ENCODE data around the gene SLC5A6.

The SLC5A6 gene

DNA sequence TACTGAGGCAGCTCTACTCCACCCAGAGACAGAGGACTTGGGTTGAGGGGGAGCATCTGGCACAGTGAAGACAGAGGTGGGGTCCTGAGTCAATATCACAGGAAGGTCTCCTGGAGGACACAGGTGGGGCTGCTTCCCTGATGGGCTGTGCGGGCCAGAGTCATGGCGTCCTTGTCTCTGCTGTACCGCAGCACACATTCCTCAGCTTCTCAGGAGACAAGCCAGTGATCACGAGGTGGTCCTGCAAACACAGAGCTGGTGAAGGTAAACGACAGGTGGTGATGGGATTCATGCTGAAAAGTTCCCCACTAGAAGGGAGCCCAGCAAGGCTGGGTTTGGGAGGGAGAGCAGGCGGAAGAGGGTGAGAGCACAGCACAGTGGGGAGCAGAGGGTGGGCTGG, 53.6 kb downstream of the SLC5A6 start:
- no peak overlapping the region for H3K9ac ChIP-seq (ENCODE audit: insufficient read length, low read depth)
- TF ChIP-seq YY1 (IDR thresholded peaks at IDR 0.05; ENCODE audit: insufficient read depth, insufficient read length) (no peak), SUZ12 (IDR thresholded peaks at IDR 0.05; ENCODE audit: extremely low read depth, insufficient read depth, insufficient read length) (no peak), ZNF274 (IDR thresholded peaks at IDR 0.05; ENCODE audit: low read depth, low read length) (no peak)
- H3K4me3 ChIP-seq (ENCODE audit: insufficient read length, low read depth) = no peak overlapping the region
- no peak for DNase-seq (ENCODE audit: low read depth, low spot score)
- peaks cover 3% of the 10 kb centered on the region for H3K4me1 ChIP-seq (ENCODE audit: insufficient read depth, insufficient read length)
- no peaks in the 10 kb centered on the region for H3K9me3 ChIP-seq (ENCODE audit: insufficient read depth, low read length)
- H3K36me3 ChIP-seq (ENCODE audit: insufficient read depth, insufficient read length, low read length) = no peaks in the 10 kb centered on the region
- no peaks in the 10 kb centered on the region for H3K27me3 ChIP-seq (ENCODE audit: insufficient read depth, insufficient read length)

DNA sequence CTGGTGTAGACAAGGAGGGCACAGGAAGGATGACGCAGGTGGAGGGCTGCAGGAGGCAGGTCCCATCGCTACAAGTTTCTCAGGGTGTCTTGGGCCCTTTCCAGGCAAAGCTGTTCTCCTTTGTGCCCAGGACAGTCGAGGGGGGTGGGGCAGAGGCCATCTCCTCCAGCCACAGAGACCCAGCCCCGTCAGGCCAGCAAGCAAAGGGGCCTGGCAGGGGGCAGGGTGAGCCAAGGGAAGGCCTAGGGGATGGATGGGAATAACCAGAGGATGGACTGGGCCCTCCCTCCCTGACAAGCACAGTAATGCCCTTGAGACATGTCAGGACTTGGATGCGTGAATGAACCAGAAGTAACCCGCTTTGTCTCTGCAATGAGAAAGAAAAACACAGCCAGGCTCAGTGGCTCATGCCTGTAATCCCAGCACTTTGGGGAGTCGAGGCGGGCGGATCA, 57.0 kb downstream of the SLC5A6 start:
- Histone ChIP-seq H3K9me3 (ENCODE audit: insufficient read depth, low read length) (no peaks in the 10 kb centered on the region), H3K4me1 (ENCODE audit: insufficient read depth, insufficient read length) (peaks cover 5% of the 10 kb centered on the region), H3K4me3 (ENCODE audit: insufficient read length, low read depth) (no peak overlapping the region), H3K9ac (ENCODE audit: insufficient read length, low read depth) (no peak overlapping the region), H3K36me3 (ENCODE audit: insufficient read depth, insufficient read length, low read length) (no peaks in the 10 kb centered on the region), H3K27me3 (ENCODE audit: insufficient read depth, insufficient read length) (no peaks in the 10 kb centered on the region)
- TF ChIP-seq YY1 (IDR thresholded peaks at IDR 0.05; ENCODE audit: insufficient read depth, insufficient read length) = no peak
- TF ChIP-seq ZNF274 (IDR thresholded peaks at IDR 0.05; ENCODE audit: low read depth, low read length) = no peak
- TF ChIP-seq SUZ12 (IDR thresholded peaks at IDR 0.05; ENCODE audit: extremely low read depth, insufficient read depth, insufficient read length) = no peak
- no peak for DNase-seq (ENCODE audit: low read depth, low spot score)

DNA sequence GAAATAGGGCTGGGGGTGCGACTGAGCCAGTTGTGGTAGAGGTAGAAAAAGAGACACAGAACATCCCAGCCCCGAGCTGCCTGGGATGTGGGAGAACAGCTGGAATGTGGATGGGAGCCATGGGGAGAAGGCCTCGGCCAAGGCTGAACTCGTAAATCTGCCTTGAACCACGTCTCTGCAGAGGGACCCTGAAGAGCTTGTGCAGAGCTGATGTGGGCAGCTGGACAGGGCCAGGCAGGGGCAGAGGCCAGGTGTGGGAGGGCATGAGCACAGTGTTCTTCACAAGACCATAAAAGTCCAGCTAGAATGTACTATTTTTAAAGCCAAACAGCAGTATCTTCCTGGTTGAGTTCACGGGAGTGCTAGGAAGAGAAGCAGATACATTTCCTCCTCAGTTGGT, 57.6 kb downstream of the SLC5A6 start:
- H3K4me3 ChIP-seq (ENCODE audit: insufficient read length, low read depth) = no peak overlapping the region
- no peak for TF ChIP-seq SUZ12 (IDR thresholded peaks at IDR 0.05; ENCODE audit: extremely low read depth, insufficient read depth, insufficient read length)
- no peak for TF ChIP-seq ZNF274 (IDR thresholded peaks at IDR 0.05; ENCODE audit: low read depth, low read length)
- TF ChIP-seq YY1 (IDR thresholded peaks at IDR 0.05; ENCODE audit: insufficient read depth, insufficient read length) = no peak
- no peak overlapping the region for H3K9ac ChIP-seq (ENCODE audit: insufficient read length, low read depth)
- peaks cover 7% of the 10 kb centered on the region for H3K4me1 ChIP-seq (ENCODE audit: insufficient read depth, insufficient read length)
- DNase-seq (ENCODE audit: low read depth, low spot score) = no peak
- no peaks in the 10 kb centered on the region for H3K9me3 ChIP-seq (ENCODE audit: insufficient read depth, low read length)
- no peaks in the 10 kb centered on the region for H3K36me3 ChIP-seq (ENCODE audit: insufficient read depth, insufficient read length, low read length)
- no peaks in the 10 kb centered on the region for H3K27me3 ChIP-seq (ENCODE audit: insufficient read depth, insufficient read length)

DNA sequence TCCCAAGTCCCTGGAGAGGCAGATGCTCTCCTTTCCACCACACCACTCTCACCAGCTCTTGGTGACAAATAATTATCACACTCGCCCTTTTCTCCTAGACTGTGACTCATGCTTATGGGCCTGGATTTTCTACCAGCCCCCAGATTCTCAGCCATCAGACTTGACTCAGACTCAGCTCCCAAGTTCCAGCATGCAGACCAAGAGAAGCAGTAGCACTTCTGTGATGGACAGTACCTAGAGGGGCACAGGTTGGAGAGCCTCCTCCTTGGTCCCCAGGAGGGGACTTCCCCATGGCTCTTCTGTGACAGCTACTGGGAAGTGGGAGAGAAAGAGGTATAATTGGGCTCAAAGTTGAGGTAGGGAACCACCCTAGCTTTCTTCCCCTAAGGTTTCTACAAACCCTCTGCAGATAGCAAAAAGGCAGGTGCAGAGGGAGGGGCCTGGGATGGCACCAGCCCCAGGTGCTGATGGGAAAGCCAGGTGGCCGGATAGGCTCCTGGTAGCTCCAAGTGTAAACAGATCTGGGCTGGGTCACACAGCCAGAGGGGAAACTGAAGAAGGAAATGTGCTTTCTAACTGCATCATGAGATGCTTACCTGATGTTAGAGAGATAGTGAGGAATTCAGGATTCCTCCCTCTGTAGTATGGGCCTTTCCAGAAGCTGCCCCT, 59.1 kb downstream of the SLC5A6 start:
- Histone ChIP-seq H3K9me3 (ENCODE audit: insufficient read depth, low read length) (no peaks in the 10 kb centered on the region), H3K36me3 (ENCODE audit: insufficient read depth, insufficient read length, low read length) (no peaks in the 10 kb centered on the region), H3K4me3 (ENCODE audit: insufficient read length, low read depth) (no peak overlapping the region), H3K27me3 (ENCODE audit: insufficient read depth, insufficient read length) (no peaks in the 10 kb centered on the region), H3K9ac (ENCODE audit: insufficient read length, low read depth) (no peak overlapping the region), H3K4me1 (ENCODE audit: insufficient read depth, insufficient read length) (peaks cover 4% of the 10 kb centered on the region)
- TF ChIP-seq YY1 (IDR thresholded peaks at IDR 0.05; ENCODE audit: insufficient read depth, insufficient read length) (no peak), ZNF274 (IDR thresholded peaks at IDR 0.05; ENCODE audit: low read depth, low read length) (no peak), SUZ12 (IDR thresholded peaks at IDR 0.05; ENCODE audit: extremely low read depth, insufficient read depth, insufficient read length) (no peak)
- DNase-seq (ENCODE audit: low read depth, low spot score) = no peak

DNA sequence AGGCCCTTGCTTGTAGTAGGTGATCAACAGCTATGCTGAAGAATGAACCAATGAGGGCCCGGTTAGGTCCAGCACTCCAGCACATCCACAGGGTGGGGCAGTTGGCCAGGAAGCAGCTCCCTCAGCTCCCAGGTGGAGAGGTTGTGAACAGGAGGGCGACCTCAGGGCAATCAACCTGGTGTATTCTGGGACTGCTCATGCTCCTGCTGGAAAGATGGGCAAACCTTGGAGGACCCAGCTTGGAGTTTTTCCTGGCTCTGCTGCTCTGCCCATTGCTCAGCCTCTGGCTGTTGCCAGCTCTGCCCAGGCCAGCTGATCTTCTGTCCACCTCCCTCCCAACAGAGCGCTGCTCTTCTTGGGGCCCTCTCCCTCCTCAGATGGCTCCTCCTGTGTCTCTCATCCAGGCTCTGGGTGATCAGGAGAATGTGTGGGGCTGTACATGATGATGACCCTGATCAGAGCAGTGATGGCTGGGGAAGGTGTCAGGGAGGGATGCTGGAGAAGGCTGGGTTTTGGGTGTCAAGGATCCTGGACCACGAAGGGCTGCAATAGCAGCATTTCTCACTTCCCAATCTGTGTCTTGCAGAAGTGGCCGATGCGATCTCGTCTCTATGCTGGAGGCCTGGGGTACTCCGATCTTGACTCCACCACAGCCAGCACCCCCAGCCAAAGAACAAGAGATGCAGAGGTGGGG, 59.8 kb downstream of the SLC5A6 start:
- TF ChIP-seq ZNF274 (IDR thresholded peaks at IDR 0.05; ENCODE audit: low read depth, low read length) (no peak), YY1 (IDR thresholded peaks at IDR 0.05; ENCODE audit: insufficient read depth, insufficient read length) (no peak), SUZ12 (IDR thresholded peaks at IDR 0.05; ENCODE audit: extremely low read depth, insufficient read depth, insufficient read length) (no peak)

DNA sequence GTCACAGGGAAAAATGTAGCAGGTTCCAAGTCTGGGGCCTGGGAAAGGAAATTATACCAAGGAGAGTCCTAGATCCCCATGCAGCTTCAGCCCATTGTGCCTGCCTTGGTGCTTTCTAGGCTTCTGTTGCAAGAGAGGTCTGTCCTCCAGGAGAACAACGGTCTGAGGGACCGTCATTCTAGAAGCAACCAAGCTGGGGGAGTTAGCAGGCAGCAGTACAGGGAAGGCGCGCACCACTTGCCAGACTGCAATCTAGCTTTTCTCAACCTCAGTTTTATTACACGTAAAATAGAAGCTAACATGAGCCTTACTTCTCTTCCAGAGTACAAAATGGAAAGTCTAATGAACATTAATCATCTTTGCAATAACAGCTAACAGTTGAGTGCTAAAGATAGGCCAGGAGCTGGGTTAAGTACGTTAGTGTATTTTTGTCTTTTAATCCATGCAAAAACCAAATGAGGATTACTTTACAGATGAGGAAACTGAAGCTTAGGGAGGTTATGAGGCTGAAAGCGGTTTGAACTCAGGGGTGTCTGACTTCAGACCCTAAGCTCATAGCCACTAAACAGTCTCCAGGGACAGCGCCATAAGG, 61.3 kb downstream of the SLC5A6 start:
- Histone ChIP-seq H3K9me3 (ENCODE audit: insufficient read depth, low read length) (no peaks in the 10 kb centered on the region), H3K4me3 (ENCODE audit: insufficient read length, low read depth) (no peak overlapping the region), H3K36me3 (ENCODE audit: insufficient read depth, insufficient read length, low read length) (no peaks in the 10 kb centered on the region), H3K9ac (ENCODE audit: insufficient read length, low read depth) (no peak overlapping the region), H3K27me3 (ENCODE audit: insufficient read depth, insufficient read length) (no peaks in the 10 kb centered on the region), H3K4me1 (ENCODE audit: insufficient read depth, insufficient read length) (peaks cover 4% of the 10 kb centered on the region)
- TF ChIP-seq ZNF274 (IDR thresholded peaks at IDR 0.05; ENCODE audit: low read depth, low read length) (no peak), YY1 (IDR thresholded peaks at IDR 0.05; ENCODE audit: insufficient read depth, insufficient read length) (no peak), SUZ12 (IDR thresholded peaks at IDR 0.05; ENCODE audit: extremely low read depth, insufficient read depth, insufficient read length) (no peak)
- no peak for DNase-seq (ENCODE audit: low read depth, low spot score)

More for the DNA sequence above, 59.8 kb downstream of the SLC5A6 start:
- Histone ChIP-seq H3K36me3 (ENCODE audit: insufficient read depth, insufficient read length, low read length) (no peaks in the 10 kb centered on the region), H3K9ac (ENCODE audit: insufficient read length, low read depth) (no peak overlapping the region), H3K9me3 (ENCODE audit: insufficient read depth, low read length) (no peaks in the 10 kb centered on the region), H3K4me3 (ENCODE audit: insufficient read length, low read depth) (no peak overlapping the region), H3K4me1 (ENCODE audit: insufficient read depth, insufficient read length) (peaks cover 4% of the 10 kb centered on the region), H3K27me3 (ENCODE audit: insufficient read depth, insufficient read length) (no peaks in the 10 kb centered on the region)
- DNase-seq (ENCODE audit: low read depth, low spot score) = no peak

All from NT2/D1 (cell line).